ENCODE measurements around the gene COMMD1.
"Not testable (repeated sequence)": the region's sequence is repeated elsewhere in the genome, so short reads cannot be mapped to it uniquely, and the experiment has no call there.

Gene COMMD1

GRCh38 chr2:62156861-62157496 is 251.5 kb downstream of the COMMD1 start:
- no peak overlapping the region for H2AFZ ChIP-seq (ENCODE audit: low read length, unreplicated experiment)
- H3K4me3 ChIP-seq (ENCODE audit: low read depth, low read length) = no peak overlapping the region

DNA sequence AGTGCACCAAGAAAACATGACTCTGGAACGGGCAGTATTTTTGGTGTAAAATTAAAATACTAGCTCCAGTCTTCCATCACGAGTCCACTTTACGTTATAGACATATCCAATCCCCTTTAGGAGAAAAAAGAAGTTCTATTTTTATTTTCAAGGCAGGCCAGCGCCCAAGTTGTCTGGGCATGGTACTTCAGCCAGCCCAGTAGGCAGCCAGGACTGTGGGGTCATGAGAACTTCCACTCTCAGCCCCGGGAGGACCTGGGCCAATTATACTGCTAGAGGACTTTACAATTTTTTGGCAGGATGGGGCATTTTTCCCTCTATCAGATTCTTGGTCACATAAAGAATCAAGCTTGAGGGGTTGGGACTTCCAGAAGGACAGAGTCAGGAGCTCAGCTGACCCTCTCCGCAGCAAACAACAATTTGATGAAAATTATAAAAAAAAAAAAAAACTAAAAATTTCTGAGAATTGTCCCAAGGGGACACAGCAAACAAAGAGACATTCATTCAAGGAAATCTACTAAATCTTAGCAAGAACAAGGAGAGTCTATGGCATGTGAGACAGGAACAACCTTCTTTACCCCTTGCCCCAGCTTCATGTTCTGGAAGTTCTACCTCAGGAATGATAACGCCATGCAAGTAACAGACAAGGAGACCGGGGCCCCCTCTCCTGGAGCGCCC is 253.1 kb downstream of the COMMD1 start:
- no peak overlapping the region for H2AFZ ChIP-seq (ENCODE audit: low read length, unreplicated experiment)
- no peaks in the 10 kb centered on the region for H3K79me2 ChIP-seq (ENCODE audit: control insufficient read depth, insufficient read depth, low read length, unreplicated experiment)
- H3K4me3 ChIP-seq (ENCODE audit: low read depth, low read length) = no peak overlapping the region
- no peaks in the 10 kb centered on the region for H3K36me3 ChIP-seq (ENCODE audit: insufficient read depth, low read length)
- H3K27ac ChIP-seq (ENCODE audit: low read depth, low read length) = no peak overlapping the region
- no peaks in the 10 kb centered on the region for H3K27me3 ChIP-seq (ENCODE audit: insufficient read depth, low read length)
- H3K4me1 ChIP-seq (ENCODE audit: control insufficient read depth, insufficient read depth, low read length, unreplicated experiment) = no peaks in the 10 kb centered on the region

More at GRCh38 chr2:62156861-62157496, 251.5 kb downstream of the COMMD1 start:
- Histone ChIP-seq H3K36me3 (ENCODE audit: insufficient read depth, low read length) (no peaks in the 10 kb centered on the region), H3K4me1 (ENCODE audit: control insufficient read depth, insufficient read depth, low read length, unreplicated experiment) (peaks cover 2% of the 10 kb centered on the region), H3K79me2 (ENCODE audit: control insufficient read depth, insufficient read depth, low read length, unreplicated experiment) (no peaks in the 10 kb centered on the region), H3K27ac (ENCODE audit: low read depth, low read length) (no peak overlapping the region), H3K27me3 (ENCODE audit: insufficient read depth, low read length) (no peaks in the 10 kb centered on the region)

- H3K4me3 ChIP-seq (ENCODE audit: low read depth, low read length) = not testable (repeated sequence)
Measured at GRCh38 chr2:62160691-62161090, 255.2 kb downstream of the COMMD1 start.

DNA sequence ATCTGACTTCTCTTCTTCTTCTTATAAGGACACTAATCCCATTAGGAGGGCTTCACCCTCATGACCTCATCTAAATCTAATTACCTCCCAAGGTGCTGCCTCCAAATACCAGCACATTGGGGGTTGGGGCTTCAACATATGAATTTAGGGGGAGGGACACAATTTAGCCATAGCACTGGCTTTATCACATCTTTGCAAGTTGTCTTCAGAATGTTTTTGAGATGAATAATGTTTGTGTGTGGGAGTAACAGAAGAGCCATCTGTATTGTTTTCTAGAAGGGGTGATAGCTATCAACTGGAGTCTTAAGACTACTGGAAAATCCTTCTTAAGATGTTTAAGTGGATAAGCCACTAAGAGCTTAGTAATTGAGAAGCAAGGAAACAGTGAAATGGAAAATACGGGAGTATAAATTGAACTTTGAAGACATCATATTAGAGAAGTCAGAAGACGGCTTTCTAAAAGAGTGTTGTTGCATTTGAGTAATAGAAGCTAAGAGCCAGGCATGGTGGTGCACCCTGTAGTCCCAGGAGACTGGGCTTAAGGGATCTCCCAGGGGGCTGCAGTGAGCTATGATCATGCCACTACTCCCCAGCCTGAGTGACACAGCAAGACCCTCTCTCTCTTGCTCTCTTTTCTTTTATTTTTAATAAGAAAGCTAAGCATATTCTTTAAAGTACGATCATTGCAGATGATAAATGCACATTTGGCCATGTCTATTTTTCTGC is 257.8 kb downstream of the COMMD1 start:
- no peaks in the 10 kb centered on the region for H3K4me1 ChIP-seq (ENCODE audit: control insufficient read depth, insufficient read depth, low read length, unreplicated experiment)
- H3K4me3 ChIP-seq (ENCODE audit: low read depth, low read length) = no peak overlapping the region
- no peaks in the 10 kb centered on the region for H3K79me2 ChIP-seq (ENCODE audit: control insufficient read depth, insufficient read depth, low read length, unreplicated experiment)
- H3K27ac ChIP-seq (ENCODE audit: low read depth, low read length) = no peak overlapping the region
- no peaks in the 10 kb centered on the region for H3K36me3 ChIP-seq (ENCODE audit: insufficient read depth, low read length)
- no peaks in the 10 kb centered on the region for H3K27me3 ChIP-seq (ENCODE audit: insufficient read depth, low read length)
- no peak overlapping the region for H2AFZ ChIP-seq (ENCODE audit: low read length, unreplicated experiment)

More at GRCh38 chr2:62160691-62161090, 255.2 kb downstream of the COMMD1 start:
- not testable (repeated sequence) for H3K4me1 ChIP-seq (ENCODE audit: control insufficient read depth, insufficient read depth, low read length, unreplicated experiment); H2AFZ ChIP-seq (ENCODE audit: low read length, unreplicated experiment); H3K27me3 ChIP-seq (ENCODE audit: insufficient read depth, low read length); H3K79me2 ChIP-seq (ENCODE audit: control insufficient read depth, insufficient read depth, low read length, unreplicated experiment); H3K36me3 ChIP-seq (ENCODE audit: insufficient read depth, low read length); H3K27ac ChIP-seq (ENCODE audit: low read depth, low read length)

- no peak overlapping the region for H3K4me3 ChIP-seq (ENCODE audit: low read depth, low read length)
- H3K79me2 ChIP-seq (ENCODE audit: control insufficient read depth, insufficient read depth, low read length, unreplicated experiment) = no peaks in the 10 kb centered on the region
- no peaks in the 10 kb centered on the region for H3K36me3 ChIP-seq (ENCODE audit: insufficient read depth, low read length)
- H3K27ac ChIP-seq (ENCODE audit: low read depth, low read length) = no peak overlapping the region
- no peaks in the 10 kb centered on the region for H3K27me3 ChIP-seq (ENCODE audit: insufficient read depth, low read length)
- H2AFZ ChIP-seq (ENCODE audit: low read length, unreplicated experiment) = no peak overlapping the region
- no peaks in the 10 kb centered on the region for H3K4me1 ChIP-seq (ENCODE audit: control insufficient read depth, insufficient read depth, low read length, unreplicated experiment)
Measured at GRCh38 chr2:62163834-62164233, 258.4 kb downstream of the COMMD1 start.

DNA sequence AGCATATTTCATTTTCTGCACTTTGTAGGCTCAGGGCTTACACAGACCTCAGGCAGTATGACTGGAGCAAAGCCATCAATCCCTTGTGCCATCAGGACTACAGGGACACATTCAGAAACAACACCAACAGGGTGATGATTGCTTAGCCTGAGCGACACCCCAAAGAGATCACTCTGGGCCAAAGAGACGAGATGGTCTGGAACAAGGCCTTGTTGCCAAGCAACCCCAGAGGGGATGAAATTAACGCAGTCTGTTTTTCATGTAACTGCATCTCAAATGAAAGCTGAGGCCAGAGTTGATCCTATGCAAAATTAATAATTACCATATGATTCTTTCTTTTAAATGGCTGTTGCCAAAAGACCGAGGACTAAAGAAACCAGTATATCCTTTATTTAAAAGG is 270.3 kb downstream of the COMMD1 start:
- Histone ChIP-seq H3K27ac (ENCODE audit: low read depth, low read length) (no peak overlapping the region), H3K27me3 (ENCODE audit: insufficient read depth, low read length) (no peaks in the 10 kb centered on the region), H3K79me2 (ENCODE audit: control insufficient read depth, insufficient read depth, low read length, unreplicated experiment) (no peaks in the 10 kb centered on the region), H2AFZ (ENCODE audit: low read length, unreplicated experiment) (no peak overlapping the region), H3K4me1 (ENCODE audit: control insufficient read depth, insufficient read depth, low read length, unreplicated experiment) (peaks cover 8% of the 10 kb centered on the region), H3K36me3 (ENCODE audit: insufficient read depth, low read length) (no peaks in the 10 kb centered on the region), H3K4me3 (ENCODE audit: low read depth, low read length) (no peak overlapping the region)

GRCh38 chr2:62176801-62177200 is 271.3 kb downstream of the COMMD1 start:
- Histone ChIP-seq H3K79me2 (ENCODE audit: control insufficient read depth, insufficient read depth, low read length, unreplicated experiment) (no peaks in the 10 kb centered on the region), H3K4me3 (ENCODE audit: low read depth, low read length) (no peak overlapping the region), H3K27me3 (ENCODE audit: insufficient read depth, low read length) (no peaks in the 10 kb centered on the region), H3K36me3 (ENCODE audit: insufficient read depth, low read length) (no peaks in the 10 kb centered on the region), H3K4me1 (ENCODE audit: control insufficient read depth, insufficient read depth, low read length, unreplicated experiment) (peaks cover 8% of the 10 kb centered on the region), H2AFZ (ENCODE audit: low read length, unreplicated experiment) (no peak overlapping the region), H3K27ac (ENCODE audit: low read depth, low read length) (no peak overlapping the region)

DNA sequence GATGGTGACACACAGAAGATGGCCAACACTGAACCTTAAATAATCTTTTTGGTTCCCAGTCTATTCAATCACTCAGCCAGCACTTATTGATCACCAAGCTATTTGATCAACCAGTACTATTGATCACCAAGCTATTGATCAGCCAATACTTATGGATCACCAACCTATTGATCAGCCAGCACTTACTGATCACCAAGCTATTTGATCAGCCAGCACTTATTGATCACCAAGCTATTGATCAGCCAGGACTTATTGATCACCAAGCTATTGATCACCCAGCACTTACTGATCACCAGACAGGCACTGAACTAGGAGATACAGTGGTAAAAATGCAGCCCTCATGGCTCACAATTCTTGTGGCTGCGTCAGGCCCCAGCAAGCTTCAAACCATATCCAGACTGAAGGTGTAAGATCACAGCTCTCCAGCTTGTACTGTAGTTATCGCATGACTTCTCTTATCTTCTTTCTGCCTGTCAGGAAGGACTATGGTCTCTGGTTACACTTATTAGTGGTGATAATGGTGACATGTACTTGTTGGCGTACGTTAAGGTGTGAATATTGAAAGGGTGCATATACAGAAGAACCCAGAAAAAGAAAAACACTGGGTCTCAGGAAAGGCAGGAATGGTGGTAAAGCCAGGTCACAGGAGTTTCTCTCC is 272.0 kb downstream of the COMMD1 start:
- no peaks in the 10 kb centered on the region for H3K36me3 ChIP-seq (ENCODE audit: insufficient read depth, low read length)
- no peaks in the 10 kb centered on the region for H3K27me3 ChIP-seq (ENCODE audit: insufficient read depth, low read length)
- H3K79me2 ChIP-seq (ENCODE audit: control insufficient read depth, insufficient read depth, low read length, unreplicated experiment) = no peaks in the 10 kb centered on the region
- H2AFZ ChIP-seq (ENCODE audit: low read length, unreplicated experiment) = no peak overlapping the region
- no peak overlapping the region for H3K27ac ChIP-seq (ENCODE audit: low read depth, low read length)
- no peak overlapping the region for H3K4me3 ChIP-seq (ENCODE audit: low read depth, low read length)
- H3K4me1 ChIP-seq (ENCODE audit: control insufficient read depth, insufficient read depth, low read length, unreplicated experiment) = peaks cover 1% of the 10 kb centered on the region

GRCh38 chr2:62178741-62179271 is 273.3 kb downstream of the COMMD1 start:
- no peak overlapping the region for H2AFZ ChIP-seq (ENCODE audit: low read length, unreplicated experiment)
- H3K4me3 ChIP-seq (ENCODE audit: low read depth, low read length) = no peak overlapping the region
- no peak overlapping the region for H3K27ac ChIP-seq (ENCODE audit: low read depth, low read length)
- no peaks in the 10 kb centered on the region for H3K4me1 ChIP-seq (ENCODE audit: control insufficient read depth, insufficient read depth, low read length, unreplicated experiment)
- no peaks in the 10 kb centered on the region for H3K79me2 ChIP-seq (ENCODE audit: control insufficient read depth, insufficient read depth, low read length, unreplicated experiment)
- H3K36me3 ChIP-seq (ENCODE audit: insufficient read depth, low read length) = no peaks in the 10 kb centered on the region
- no peaks in the 10 kb centered on the region for H3K27me3 ChIP-seq (ENCODE audit: insufficient read depth, low read length)

- H3K4me3 ChIP-seq (ENCODE audit: low read depth, low read length) = no peak overlapping the region
- no peaks in the 10 kb centered on the region for H3K27me3 ChIP-seq (ENCODE audit: insufficient read depth, low read length)
- no peaks in the 10 kb centered on the region for H3K36me3 ChIP-seq (ENCODE audit: insufficient read depth, low read length)
- no peaks in the 10 kb centered on the region for H3K4me1 ChIP-seq (ENCODE audit: control insufficient read depth, insufficient read depth, low read length, unreplicated experiment)
- H3K27ac ChIP-seq (ENCODE audit: low read depth, low read length) = no peak overlapping the region
- no peaks in the 10 kb centered on the region for H3K79me2 ChIP-seq (ENCODE audit: control insufficient read depth, insufficient read depth, low read length, unreplicated experiment)
- H2AFZ ChIP-seq (ENCODE audit: low read length, unreplicated experiment) = no peak overlapping the region
Measured at GRCh38 chr2:62180975-62181374, 275.5 kb downstream of the COMMD1 start.
